ENCODE measurements around the gene KHDC1.

GRCh38 chr6:73252703-73253102 is 10.3 kb downstream of the KHDC1 start:
- TF ChIP-seq CTCF (IDR thresholded peaks at IDR 0.05) (no peak), POLR2A (IDR thresholded peaks at IDR 0.05) (no peak), POLR2AphosphoS5 (IDR thresholded peaks at IDR 0.05) (no peak)

Measured in breast epithelium (tissue), 3 donors.